GM21786 (cell line): ENCODE data around the gene TCF20.

Experiments
- ATAC-seq: cut with Tn5 transposase; IDR thresholded peaks from one replicate; pipeline ENCODE4 v1.9.1; 2021; ENCODE audit not compliant: unreplicated experiment

TCF20 gene

DNA sequence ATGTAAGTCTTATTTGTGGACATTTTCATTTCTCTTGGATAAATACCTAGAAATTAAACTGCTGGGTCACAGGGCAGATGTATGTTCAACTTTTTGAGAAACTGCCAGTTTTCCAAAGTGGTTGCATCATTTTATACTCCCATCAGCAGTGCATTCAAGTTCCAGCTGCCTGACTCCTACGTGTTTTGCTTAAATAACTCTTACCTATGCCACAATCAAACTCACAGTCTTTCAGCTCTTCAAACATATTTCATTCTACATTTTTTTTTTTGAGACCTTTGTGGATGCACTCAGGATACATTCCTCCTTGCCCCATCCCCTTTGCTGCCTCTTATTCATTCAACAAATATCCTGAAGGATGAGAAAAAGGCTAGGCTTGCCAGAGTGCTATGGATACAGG, 9.2 kb downstream of the TCF20 start:
- ATAC-seq: no peak

DNA sequence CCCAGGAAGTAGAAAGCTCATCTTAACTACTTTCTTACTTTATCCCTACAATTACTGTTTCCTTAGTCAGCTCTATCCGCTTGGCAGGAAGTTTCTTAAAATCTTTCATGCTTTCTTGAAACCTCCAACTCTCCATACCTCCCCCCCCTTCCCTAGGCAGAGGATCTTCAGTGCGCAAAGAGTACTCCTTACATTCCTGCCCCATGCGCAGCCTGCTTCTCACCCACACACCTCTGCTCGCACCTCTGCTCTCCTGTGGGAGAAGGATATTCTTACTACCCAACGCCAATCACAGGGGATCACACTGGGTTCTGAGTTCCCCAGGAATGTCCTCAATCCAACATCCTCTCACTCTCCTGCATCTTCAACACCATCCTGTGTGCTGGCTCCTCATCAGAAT, 12.3 kb downstream of the TCF20 start:
- ATAC-seq: no peak

DNA sequence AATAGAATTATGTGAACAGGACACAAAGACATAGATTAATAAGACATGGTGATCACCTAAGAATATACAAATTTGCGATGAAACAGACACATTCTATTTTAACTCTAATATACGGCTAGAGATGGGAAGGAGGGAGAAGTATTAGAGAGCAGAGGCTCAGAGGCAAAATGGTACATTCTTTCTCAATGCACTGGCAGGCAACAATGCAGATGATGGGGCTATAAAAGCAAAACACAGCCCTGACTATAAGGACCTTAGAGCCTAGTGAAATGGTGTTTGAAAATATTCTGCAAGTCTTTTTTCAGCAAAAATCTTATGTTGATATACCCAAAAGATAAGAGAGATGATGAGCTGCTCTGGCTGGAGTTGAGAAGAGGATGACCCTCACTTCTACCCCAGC, 13.1 kb downstream of the TCF20 start:
- ATAC-seq: no peak

DNA sequence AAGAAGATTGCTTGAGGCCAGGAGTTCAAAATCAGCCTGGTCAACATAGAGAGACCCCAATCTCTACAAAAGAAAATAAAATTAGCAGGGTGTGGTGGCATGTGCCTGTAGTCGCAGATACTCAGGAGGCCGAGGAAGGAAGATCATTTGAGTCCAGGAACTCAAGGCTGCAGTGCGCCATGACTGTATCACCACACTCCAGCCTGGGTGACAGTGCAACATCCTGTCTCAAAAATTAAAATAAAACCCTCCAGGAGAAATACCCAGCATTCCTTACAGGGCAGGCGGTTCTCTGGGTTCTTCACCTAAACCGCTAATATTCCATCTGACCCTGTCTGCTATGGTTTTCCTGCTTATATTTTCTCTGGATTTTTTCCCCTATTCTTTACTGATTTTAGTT, 13.5 kb downstream of the TCF20 start:
- no peak for ATAC-seq

DNA sequence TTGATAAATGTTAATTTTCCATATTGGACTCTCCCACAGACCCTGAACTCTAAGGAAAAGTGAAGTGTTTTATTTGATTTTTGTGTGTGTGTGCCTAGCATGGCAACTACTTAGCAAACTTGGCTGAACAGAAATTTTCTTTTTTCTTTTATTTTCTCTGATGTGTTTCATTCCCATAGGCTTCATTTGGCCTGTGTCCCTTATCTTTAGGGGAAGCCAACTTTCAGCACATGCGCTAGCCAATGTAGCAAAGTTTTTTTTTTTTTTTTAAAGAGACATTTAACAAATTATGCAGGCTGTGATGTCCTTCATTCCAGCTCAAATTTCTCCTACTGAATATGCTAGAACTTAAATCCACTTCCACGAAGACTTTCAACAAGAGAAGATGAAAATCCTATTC, 14.2 kb downstream of the TCF20 start:
- ATAC-seq: no peak

DNA sequence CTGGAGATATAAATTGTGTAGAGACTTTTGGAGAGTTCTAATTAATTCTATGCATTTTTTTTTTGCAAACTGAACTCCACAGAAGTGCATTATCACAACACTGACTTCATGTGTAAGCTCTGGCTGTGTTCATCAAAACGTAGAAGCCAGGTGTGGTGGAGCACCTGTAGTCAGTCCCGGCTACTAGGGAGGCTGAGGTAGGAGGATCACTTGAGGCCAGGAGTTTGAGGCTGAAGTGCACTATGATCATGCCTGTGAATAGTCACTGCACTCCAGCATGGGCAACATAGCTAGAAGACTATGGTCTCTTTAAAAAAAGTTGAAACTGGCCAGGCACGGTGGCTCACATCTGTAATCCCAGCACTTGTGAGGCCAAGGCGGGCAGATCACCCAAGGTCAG, 20.6 kb downstream of the TCF20 start:
- ATAC-seq: no peak

DNA sequence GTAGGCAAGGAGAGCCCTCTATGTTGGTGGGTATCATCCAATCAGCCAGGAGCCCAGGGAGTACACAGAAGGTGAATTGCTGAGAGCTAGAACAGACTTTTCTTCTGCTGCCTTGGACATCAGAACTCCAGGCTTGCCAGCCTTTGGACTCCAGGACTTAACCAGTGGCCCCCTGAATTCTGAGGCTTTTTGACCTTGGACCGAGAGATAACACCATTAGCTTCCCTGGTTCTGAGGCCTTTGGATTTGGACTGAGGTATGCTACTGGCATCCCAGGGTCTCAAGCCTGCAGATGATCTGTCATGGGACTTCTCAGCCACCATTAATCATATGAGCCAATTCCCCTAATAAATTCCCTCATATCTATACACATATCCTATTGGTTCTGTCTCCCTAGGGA, 21.5 kb downstream of the TCF20 start:
- no peak for ATAC-seq

DNA sequence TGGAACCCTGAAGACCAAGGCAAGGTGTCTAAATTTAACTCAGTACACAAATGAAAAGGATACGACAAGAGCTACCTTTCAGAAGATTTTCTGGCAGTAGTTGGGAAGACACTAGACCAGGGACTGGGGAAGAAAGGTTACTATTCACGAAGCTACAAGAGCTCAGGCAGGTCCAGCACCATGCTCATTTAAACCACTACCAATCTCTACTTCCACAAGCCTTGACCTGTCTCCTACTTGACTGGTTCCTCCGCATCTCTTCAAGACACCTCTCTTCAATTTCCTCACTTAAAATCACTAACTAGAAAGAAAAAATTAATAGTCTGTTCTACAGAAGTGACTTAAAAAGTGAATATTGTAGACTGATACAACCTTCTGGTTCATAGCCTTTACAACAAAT, 22.9 kb downstream of the TCF20 start:
- ATAC-seq: no peak

DNA sequence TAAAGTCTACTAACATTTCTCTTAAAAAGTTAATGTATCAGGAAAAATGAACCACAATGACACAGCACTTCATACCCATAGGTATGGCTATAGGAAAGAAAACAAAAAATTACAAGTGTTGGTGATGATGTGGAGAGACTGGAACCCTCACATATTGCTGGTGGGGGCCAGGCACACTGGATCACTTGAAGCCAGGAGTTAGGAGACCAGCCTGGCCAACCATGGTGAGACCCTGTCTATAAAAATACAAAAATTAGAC, 26.7 kb downstream of the TCF20 start:
- no peak for ATAC-seq

DNA sequence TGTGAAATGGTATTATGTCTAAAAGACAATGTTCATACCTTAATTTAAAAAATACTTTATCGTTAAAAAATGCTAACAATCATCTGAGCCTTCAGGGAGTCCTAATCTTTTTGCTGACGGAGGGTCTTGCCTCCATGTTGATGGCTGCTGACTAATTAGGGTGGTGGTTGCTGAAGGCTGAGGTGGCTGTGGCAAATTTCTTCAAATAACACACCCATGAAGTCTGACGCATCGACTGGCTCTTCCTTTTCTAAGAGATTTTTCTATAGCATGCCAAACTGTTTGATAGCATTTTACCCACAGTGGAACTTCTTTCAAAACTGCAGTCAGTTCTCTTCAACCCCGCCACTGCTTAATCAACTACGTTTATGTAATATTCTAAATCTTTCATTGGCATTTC, 33.6 kb downstream of the TCF20 start:
- no peak for ATAC-seq

DNA sequence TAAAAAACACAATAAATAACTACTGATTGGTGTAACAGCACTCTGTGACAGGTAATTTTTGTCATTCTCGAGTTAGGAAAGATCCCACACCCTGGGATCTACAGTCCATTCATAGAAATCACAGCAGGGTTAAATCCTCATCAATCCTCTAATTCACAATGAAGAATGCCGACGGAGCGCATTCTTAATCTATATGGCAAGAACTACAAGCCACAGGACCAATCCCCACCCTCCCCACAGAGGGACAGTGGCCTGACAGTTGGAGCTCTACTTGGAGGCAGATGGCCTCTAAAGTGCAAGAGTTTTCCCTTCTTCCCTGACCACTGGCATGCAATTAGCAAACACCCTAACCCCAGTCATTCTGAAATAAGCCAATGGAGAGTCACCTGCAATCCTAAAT, 34.2 kb downstream of the TCF20 start:
- ATAC-seq: no peak

DNA sequence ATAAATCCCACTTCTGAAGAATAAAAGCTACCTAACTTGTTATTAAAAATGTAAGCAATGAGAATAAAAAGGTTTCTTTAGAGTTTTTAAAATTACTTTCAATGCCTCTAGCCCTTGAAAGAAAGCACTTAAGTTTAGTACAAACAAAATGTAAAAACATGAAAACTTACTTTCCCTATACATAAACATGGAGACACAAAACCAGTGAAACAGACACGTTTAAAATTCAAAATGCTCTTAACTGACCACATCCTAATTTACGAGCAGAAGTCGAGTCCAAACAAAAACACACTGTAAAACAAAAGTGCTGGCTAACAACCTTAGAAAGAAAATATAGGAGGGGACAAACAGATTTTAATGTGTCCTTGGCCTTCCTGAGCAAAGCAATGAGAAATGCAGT, 36.6 kb downstream of the TCF20 start:
- ATAC-seq: no peak

DNA sequence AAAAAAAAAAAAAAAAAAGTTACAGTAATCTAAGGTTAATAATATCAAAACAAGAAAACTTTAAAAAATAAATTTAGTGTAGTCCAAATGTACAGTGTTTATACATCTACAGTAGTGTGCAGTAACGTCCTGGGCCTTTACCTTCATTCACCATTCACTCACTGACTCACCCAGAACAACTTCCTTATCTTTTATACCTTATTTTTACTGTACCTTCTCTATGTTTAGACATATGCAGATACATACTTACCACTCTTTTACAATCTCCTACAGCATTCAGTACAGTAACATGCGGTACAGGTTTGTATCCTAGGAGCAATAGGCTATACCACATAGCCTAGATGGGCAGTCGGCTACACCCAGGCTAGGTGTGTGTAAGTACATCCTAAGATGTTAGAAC, 38.5 kb downstream of the TCF20 start:
- ATAC-seq: no peak

DNA sequence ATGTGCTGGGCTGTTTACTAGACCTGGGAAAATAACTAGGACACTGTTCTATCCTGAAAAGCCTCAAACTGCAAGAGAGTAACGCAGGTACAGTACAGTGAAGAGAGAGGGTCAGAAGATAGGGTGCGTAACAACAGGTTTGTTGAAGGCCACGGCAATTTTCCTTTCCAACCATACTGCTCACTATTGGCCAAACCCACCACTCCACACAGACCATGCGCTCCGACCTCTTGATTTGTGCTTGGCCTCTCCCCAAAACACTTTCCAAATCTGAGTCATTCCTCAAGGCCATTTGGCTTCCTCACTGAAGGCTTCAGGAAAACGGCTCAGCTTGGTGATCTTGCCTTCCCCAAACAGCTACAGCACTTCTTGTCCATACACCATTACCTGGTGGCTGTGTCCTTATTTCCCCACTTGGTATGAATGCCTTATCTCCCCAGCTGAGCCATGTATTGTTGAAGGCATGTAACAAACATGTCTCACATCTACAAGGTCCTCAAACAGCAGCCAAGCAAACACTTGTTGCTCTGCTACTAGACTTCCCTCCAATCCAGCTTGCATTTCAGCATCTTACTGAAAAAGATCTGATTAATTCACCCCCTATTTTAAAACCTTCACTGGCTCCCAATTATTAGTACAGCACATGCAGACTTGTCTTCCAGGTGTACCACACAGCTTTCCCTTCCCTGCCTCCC, 40.9 kb downstream of the TCF20 start:
- ATAC-seq: no peak

DNA sequence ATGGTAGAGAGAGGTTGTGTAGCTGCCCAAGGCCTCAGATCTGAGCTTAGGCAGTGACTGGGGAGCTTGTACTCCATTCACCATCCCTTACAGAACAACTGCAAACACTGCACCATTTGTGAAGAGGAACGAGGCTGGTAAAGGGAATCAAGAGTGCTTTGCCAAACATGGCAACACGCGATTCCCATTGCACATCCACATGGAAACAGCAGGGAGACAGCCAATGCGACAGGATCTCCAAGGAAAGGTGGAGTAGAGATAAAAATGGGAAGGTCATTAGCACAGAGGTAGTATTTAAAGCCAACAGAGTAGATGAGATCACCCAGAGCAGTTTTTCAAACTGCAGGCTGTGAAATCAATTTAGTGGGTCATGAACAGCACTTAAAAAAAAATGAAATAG, 42.0 kb downstream of the TCF20 start:
- ATAC-seq: no peak

DNA sequence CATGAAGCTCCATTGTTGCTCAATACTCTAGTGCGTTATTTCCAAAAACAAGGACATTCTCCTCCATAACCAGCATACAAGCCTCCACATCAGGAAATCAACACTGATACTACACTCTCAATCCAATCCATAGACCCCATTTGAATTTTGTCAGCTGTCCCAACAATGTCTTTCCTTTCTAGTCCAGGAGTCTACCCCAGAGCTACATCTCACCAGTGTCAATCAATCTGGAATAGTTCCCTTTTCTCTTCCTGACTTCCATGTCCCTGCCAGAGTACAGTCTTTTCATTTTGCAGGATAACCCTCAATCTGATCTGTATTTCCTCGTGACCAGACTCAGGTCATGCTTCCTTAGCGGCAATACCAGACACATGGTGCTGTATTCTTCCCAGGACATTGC, 43.0 kb downstream of the TCF20 start:
- no peak for ATAC-seq

DNA sequence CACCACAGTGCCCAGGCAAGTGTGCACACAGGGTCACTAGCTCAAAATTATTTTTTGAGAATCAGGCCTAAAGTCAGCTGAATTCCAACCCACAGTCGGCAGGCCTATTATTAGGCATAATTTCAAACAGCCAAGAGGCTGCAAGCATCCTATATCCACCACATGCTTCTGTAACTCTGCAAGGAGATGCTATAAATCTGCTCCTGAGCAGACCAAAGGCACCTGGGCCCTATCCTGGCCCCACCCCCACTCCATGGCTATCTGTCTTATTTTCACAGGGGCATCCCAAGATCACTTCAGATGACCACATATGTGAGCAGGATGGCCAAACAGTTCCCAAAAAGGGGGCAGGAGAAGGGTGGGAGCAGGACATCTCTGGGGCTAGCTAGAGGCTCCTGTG, 44.6 kb downstream of the TCF20 start:
- ATAC-seq: no peak

DNA sequence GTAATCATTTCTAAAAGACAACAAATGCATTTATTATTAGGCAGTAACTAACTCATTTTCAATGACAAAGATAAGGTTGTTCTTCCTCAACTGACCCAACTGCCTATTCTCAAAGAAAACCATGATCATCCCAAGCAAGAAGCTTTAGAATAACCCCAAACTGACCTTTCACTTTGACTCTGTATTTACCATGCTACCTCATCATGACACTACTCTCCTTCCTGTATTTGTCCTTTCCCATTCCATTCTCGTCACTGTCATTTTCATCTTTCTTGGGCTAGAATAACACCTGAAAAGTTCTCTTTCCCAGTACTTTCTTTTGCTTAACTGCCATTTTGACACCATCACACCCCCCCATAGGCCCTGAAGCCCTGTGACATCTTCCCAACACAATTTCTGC, 48.3 kb downstream of the TCF20 start:
- no peak for ATAC-seq
